Endothelial cell of hepatic sinusoid (primary cell): ENCODE data around the gene ECSCR.
"Not testable (repeated sequence)": the region's sequence is repeated elsewhere in the genome, so short reads cannot be mapped to it uniquely, and the experiment has no call there.

ENCODE experiments used
- in situ Hi-C: cut with HindIII; loops from 2 replicates; pipeline ENCODE4 v1.10.0; 2017; ENCODE audit warnings: low sequenced_read_pairs

The ECSCR gene

DNA sequence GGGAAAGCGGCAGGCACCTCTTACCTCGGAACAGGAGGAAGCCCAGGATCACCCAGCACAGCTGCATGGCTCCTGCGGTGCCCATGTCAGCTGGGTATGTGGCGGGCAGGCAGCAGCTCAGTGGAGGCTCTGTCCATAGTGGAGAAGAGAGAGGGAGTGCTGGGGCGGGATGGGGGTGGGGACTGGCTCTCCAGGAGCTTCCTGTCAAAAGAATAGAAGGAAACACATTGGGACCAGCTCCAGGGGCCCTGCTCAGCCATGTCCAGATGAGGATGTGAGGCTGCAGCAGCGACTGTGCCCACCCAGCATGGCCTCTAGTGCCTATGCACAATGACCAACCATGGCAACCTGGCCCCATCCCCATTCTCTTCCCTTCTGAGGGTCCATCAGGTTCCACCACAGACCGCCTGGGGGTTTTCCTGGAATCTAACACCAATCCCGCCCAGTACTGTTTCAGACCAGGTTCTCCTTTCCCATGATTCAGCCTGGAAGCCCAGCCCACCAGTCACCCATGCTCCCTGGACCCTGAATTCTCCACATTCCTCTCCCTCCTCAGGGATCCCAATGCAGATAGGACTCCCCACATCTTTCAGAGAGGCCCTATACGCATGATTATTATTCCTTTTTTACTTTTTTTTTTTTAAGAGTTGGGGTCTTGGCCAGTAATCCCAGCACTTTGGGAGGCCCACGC lies at the start of gene ECSCR:
Gene ECSCR, minus strand, starts transcription at position 158 of the 691 bp plus-strand sequence. Its CDS starts 73 bp downstream, at position 85.
- in situ Hi-C loops = no loop called here

- in situ Hi-C loops = not testable (repeated sequence)
These were observed 42.2 kb upstream of the ECSCR start for GRCh38 chr5:139504722-139505121.

GRCh38 chr5:139503879-139504278 lies 41.3 kb upstream of the ECSCR start:
- in situ Hi-C loops = not testable (repeated sequence)

GRCh38 chr5:139503036-139503817 lies 40.7 kb upstream of the ECSCR start:
- in situ Hi-C loops = not testable (repeated sequence)

GRCh38 chr5:139501381-139501780 lies 38.8 kb upstream of the ECSCR start:
- in situ Hi-C loops = no loop called here

DNA sequence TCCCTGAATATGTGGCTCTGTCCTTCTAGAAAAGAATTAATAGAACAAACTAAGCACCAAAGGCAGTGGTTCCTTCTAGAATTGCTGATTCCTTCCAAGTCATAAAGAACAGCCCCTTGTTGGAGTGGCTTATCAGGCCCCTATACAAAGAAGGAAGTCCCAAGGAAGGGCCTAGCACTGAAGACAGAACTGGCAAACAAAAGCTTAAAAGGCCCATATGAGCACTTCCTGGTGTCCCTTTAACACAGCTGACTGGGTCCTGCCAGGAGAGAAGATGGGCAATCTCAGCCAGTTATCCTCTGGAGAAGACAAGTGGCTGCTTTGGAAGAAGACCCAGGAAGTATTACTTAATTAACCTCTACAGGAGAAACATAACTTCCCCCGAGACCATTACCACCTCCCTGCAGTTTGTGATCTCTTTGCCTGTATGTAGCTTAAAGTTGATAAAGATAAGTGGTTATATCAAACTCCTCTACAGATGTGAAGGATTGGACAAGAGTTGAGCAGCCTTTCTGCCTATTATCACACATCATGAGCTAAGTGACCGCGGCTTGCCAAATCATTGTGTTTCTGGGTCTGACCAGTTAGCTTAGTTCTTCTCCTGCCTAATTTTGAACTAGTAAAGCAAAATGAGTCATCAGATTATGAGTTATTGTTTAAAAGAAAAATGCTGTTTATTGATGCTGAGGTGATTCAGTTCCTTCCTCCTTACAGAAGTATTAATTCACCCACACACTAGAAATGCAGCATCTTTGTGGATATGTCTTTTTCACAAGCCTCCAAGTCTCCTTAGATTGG lies 33.3 kb upstream of the ECSCR start:
- in situ Hi-C loops = loop anchor here (5.0 kb wide), 1 partner anchor 59 kb away; the partner anchor contains the start of gene DNAJC18

- in situ Hi-C loops = loop anchor here (5.0 kb wide), 1 partner anchor 58 kb away; the partner anchor contains the start of gene DNAJC18
These were observed 32.3 kb upstream of the ECSCR start for GRCh38 chr5:139494832-139495231.

- in situ Hi-C loops = no loop called here
These were observed 31.7 kb upstream of the ECSCR start for GRCh38 chr5:139494256-139494655.

- in situ Hi-C loops = no loop called here
These were observed 30.2 kb upstream of the ECSCR start for GRCh38 chr5:139492700-139493192.

- in situ Hi-C loops = no loop called here
These were observed 25.7 kb upstream of the ECSCR start for GRCh38 chr5:139488260-139488659.

DNA sequence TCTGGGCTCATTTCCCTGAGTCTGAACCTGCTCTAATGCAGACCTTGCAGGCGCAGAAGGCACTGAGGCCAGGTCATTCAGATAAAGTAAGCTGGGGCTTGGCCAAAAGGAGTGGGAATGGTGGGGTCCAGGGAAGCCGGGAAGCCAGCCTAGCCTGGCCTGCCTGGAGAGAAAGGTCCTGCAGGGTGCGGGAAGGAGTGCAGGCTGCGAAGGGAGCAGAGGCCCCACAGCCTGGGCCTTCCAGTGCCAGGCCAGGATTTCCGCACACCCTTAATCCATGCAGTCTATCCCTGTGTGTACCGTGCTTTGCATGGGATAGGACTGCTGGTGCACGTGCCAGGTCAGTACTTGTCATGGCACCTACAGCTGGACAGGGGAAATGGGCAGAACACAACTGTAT lies 23.7 kb upstream of the ECSCR start:
- in situ Hi-C loops = no loop called here

DNA sequence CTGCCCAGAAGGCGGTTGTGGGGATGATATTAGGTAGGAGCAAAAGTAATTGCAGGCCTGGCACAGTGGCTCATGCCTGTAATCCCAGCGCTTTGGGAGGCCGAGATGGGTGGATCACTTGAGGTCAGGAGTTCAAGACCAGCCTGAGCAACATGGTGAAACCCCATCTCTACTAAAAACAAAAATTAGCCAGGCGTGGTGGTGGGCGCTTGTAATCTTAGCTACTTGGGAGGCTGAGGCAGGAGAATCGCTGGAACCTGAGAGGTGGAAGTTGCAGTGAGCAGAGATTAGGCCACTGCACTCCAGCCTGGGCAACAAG lies 20.3 kb upstream of the ECSCR start:
- in situ Hi-C loops = not testable (repeated sequence)

GRCh38 chr5:139482050-139482889 lies 19.7 kb upstream of the ECSCR start, which contains the start of gene STING1:
TSS of gene STING1 (minus strand) at chr5:139482758. CDS start at chr5:139481704, 1,054 bp downstream.
- in situ Hi-C loops = no loop called here

DNA sequence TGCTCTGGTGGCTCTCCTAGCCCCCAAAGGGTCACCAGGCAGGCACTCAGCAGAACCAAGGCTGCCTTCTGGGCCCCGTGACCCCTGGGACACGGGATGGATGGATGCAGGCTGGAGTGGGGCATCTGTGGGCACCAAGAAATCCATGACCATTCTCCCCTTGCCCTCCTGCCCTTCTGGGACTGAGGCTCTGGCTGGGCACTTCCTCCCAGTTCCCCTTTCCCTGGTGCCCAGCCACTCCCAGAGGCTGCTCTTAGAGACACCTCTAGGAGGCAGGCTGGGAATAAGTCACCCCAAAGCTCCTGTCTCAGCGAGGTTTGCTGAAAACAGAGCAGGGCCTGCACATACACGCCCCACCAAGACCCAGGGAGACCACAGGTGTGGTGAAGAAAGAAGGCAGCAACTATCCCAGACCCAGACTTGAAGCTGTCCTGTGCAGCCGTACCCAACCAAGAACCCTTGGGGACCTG lies 19.1 kb upstream of the ECSCR start:
- in situ Hi-C loops = no loop called here

- in situ Hi-C loops = no loop called here
These were observed 18.6 kb upstream of the ECSCR start for GRCh38 chr5:139481122-139481533.

GRCh38 chr5:139479729-139480128 lies 17.2 kb upstream of the ECSCR start:
- in situ Hi-C loops = not testable (repeated sequence)

GRCh38 chr5:139478657-139479423 lies 16.3 kb upstream of the ECSCR start:
- in situ Hi-C loops = not testable (repeated sequence)

- in situ Hi-C loops = no loop called here
These were observed 13.5 kb upstream of the ECSCR start for GRCh38 chr5:139475865-139476617.
